GM12891 (cell line): ENCODE results near the gene PREX1.

Experiments used
- POLR2A ChIP-seq: IDR thresholded peaks from 2 replicates; pipeline ENCODE4 v1.6.1; 2011; ENCODE audit warnings: low read depth, low read length, control low read depth
- POLR2AphosphoS5 ChIP-seq: IDR thresholded peaks from 2 replicates; pipeline ENCODE4 v1.6.1; 2011; ENCODE audit warnings: low read depth, low read length, control low read depth
- POU2F2 ChIP-seq: IDR thresholded peaks from 2 replicates; pipeline ENCODE4 v1.6.1; 2011; ENCODE audit warnings: low read depth, mild to moderate bottlenecking, control low read depth, low read length, moderate library complexity
- TAF1 ChIP-seq: IDR thresholded peaks from 2 replicates; pipeline ENCODE4 v1.6.1; 2011; ENCODE audit warnings: low read depth, low read length, control low read depth

GRCh38 chr20:48619126-48620101, 208.4 kb downstream of the PREX1 start:
- TF ChIP-seq POLR2A, result no peak
- TF ChIP-seq POLR2AphosphoS5, result no peak
- TF ChIP-seq TAF1, result no peak
- no peak for TF ChIP-seq POU2F2
